OCI-LY3 (cell line): ENCODE data around the gene PTAFR.

ENCODE experiments used
- H2AFZ ChIP-seq: fragments of 200-600, 300-600 bp; shearing (Covaris generic); 2 replicates; pipeline ENCODE4 v1.6.0; 2014; ENCODE audit warnings: antibody characterized with exemption, low read depth, low read length
- H3K27ac ChIP-seq: fragments of 200-600, 300-600 bp; sonication (generic); 2 replicates; pipeline ENCODE4 v1.5.1; 2014; ENCODE audit warnings: mild to moderate bottlenecking, low read length, moderate library complexity, mixed read lengths
- H3K27me3 ChIP-seq: fragments of 200-600, 300-600 bp; sonication (generic); 2 replicates; pipeline ENCODE4 v1.6.1; 2014; ENCODE audit warnings: low read depth, low read length, mixed read lengths
- H3K36me3 ChIP-seq: fragments of 200-600, 300-600 bp; sonication (generic); replicated peaks from 2 replicates; pipeline ENCODE3; 2014; ENCODE audit warnings: low read depth, low read length, mixed read lengths
- H3K4me1 ChIP-seq: fragments of 300-600, 200-600 bp; sonication (generic); 2 replicates; pipeline ENCODE4 v1.6.1; 2014; ENCODE audit warnings: low read length, mixed read lengths
- H3K4me2 ChIP-seq: fragments of 200-600, 300-600 bp; sonication (generic); 2 replicates; pipeline ENCODE4 v1.6.1; 2014; ENCODE audit warnings: low read length, mixed read lengths
- H3K4me3 ChIP-seq: fragments of 300-600, 200-600 bp; sonication (generic); 2 replicates; pipeline ENCODE4 v1.5.1; 2014; ENCODE audit warnings: antibody characterized with exemption, mild to moderate bottlenecking, low read length, moderate library complexity
- H3K79me2 ChIP-seq: fragments of 300-600, 200-600 bp; shearing (Covaris generic); 2 replicates; pipeline ENCODE4 v1.6.1; 2014; ENCODE audit warnings: mild to moderate bottlenecking, low read length, mixed read lengths
- H3K9ac ChIP-seq: fragments of 300-600, 200-600 bp; shearing (Covaris generic); 2 replicates; pipeline ENCODE4 v1.6.0; 2014; ENCODE audit warnings: mild to moderate bottlenecking, low read length, moderate library complexity
- H3K9me3 ChIP-seq: fragments of 200-600, 300-600 bp; shearing (Covaris generic); 2 replicates; pipeline ENCODE4 v1.6.1; 2014; ENCODE audit warnings: low read length, mixed read lengths; ENCODE audit not compliant: insufficient read depth
- H4K20me1 ChIP-seq: fragments of 200-600, 300-600 bp; sonication (generic); 2 replicates; pipeline ENCODE4 v1.6.1; 2016; ENCODE audit warnings: low read length, mixed read lengths; ENCODE audit not compliant: insufficient read depth
- EZH2phosphoT487 ChIP-seq: fragments of 200-600 bp; shearing (Covaris generic); IDR thresholded peaks from 2 replicates; pipeline ENCODE4 v1.6.1; 2018; ENCODE audit warnings: antibody characterized with exemption, mixed run types, low read depth
- TF ChIP-seq, protein P1 (sequence below): fragments of 200-600, 300-600 bp; sonication (generic); IDR thresholded peaks from 2 replicates; pipeline ENCODE4 v1.5.1; 2014; ENCODE audit warnings: antibody characterized with exemption, low read length, low read depth

PTAFR gene

DNA sequence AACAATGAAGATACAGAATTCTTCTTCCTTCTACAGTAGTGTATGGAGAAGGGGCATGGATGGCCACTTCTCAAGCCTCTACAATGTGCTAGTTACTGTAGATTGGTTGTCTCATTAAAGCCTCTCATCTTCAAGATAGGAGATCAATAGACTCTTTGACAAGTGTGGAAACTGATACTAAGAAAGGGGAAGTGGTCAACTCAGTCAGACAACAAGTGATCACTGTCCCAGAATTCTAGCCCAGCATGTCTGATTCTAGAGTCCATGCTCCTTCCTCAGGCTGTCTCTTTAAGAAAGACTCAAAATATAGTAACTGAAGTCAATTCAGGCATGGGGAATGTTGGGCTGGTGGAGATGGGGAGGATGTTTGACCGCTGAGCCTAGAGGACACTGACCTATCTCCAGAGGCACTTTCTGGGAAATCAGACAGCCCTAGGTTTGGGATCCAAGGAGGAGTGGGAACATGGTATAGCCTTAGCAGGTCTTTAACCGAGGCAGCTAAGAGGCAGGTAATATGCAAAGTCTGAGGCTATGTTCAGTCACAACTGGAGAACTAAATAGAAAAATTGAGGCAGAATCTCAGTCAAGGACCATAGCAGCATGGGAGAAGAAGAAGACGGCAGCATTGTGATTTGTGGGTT lies 48.8 kb downstream of the PTAFR start:
- peaks cover 7% of the 10 kb centered on the region; the same call in 1 of the 2 replicates for H3K27me3 ChIP-seq
- H4K20me1 ChIP-seq, result no peaks in the 10 kb centered on the region
- no peak overlapping the region for H3K9ac ChIP-seq
- H3K4me1 ChIP-seq, result peaks cover 32% of the 10 kb centered on the region
- peak overlapping the region; percentile 74 for H3K4me2 ChIP-seq
- H3K4me3 ChIP-seq, result peak overlapping the region; percentile 38
- no peaks in the 10 kb centered on the region for H3K9me3 ChIP-seq
- no peaks in the 10 kb centered on the region for H3K36me3 ChIP-seq
- no peak overlapping the region for H2AFZ ChIP-seq
- H3K27ac ChIP-seq, result peak overlapping the region; percentile 30; the same call in 1 of the 2 replicates
- TF ChIP-seq, protein P1, sequence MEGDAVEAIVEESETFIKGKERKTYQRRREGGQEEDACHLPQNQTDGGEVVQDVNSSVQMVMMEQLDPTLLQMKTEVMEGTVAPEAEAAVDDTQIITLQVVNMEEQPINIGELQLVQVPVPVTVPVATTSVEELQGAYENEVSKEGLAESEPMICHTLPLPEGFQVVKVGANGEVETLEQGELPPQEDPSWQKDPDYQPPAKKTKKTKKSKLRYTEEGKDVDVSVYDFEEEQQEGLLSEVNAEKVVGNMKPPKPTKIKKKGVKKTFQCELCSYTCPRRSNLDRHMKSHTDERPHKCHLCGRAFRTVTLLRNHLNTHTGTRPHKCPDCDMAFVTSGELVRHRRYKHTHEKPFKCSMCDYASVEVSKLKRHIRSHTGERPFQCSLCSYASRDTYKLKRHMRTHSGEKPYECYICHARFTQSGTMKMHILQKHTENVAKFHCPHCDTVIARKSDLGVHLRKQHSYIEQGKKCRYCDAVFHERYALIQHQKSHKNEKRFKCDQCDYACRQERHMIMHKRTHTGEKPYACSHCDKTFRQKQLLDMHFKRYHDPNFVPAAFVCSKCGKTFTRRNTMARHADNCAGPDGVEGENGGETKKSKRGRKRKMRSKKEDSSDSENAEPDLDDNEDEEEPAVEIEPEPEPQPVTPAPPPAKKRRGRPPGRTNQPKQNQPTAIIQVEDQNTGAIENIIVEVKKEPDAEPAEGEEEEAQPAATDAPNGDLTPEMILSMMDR, result no peak
- TF ChIP-seq EZH2phosphoT487, result no peak
- no peaks in the 10 kb centered on the region for H3K79me2 ChIP-seq

DNA sequence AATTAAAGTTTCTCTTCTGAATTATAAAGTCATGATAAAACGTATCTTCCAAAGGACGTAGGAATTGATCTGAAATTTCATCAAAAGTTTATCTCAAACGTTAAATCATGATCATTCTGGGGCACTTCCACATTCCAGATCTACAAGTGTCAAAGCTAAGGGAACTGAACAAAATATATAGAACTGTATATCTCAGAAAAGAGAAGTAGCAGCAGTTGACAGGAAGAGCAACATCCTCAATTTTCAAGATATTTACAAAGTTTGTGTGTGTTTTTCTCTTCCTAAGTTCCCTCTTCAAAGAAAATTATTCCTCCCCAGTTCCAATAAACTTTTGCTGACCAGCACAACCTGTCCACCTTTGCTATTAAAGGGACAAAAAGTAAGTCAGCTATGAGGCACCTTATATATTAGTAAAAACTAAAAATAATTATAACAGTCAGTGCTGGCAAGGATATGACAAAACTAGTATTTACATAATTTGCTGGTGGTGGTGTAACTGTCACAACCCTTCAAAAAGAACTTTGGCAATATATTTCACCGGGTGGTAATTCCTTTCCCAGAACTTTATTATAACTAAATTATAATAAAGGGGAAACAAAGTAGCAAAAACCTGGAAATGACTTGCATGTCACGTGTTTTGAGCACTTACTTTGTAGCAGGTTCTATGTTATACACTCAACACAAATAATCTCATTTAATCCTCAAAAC lies 49.6 kb downstream of the PTAFR start:
- Histone ChIP-seq H3K36me3 (no peaks in the 10 kb centered on the region), H3K4me1 (peaks cover 32% of the 10 kb centered on the region), H3K27me3 (peaks cover 7% of the 10 kb centered on the region; the same call in 1 of the 2 replicates), H4K20me1 (no peaks in the 10 kb centered on the region), H3K79me2 (no peaks in the 10 kb centered on the region), H3K9ac (no peak overlapping the region), H2AFZ (no peak overlapping the region), H3K9me3 (no peaks in the 10 kb centered on the region), H3K27ac (0 out of 2 replicates have a peak overlapping the region, but pooled peaks have one; percentile 30), H3K4me2 (peak overlapping the region; percentile 74), H3K4me3 (no peak overlapping the region; the same call in 1 of the 2 replicates)
- TF ChIP-seq, protein P1, result no peak

DNA sequence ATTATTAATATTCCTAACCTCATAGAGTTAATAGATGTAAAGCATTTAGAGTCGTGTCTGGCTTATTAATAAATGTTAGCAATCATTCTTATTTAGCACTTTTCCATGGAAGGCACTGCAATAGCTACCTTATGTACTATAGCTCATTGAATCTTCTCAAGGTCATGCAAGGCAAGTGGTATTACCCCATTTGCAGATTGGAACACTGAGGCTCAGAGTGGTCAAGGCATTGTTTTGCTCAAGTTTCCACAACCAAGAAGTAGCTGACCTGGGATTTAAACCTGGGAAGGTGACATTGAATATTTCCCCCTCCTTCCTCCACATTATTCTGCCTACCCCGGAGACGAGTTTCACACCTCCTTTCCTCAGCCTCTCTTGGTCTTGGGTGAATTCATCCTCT lies 50.3 kb downstream of the PTAFR start:
- H3K4me1 ChIP-seq, result peaks cover 32% of the 10 kb centered on the region
- no peak overlapping the region for H3K9ac ChIP-seq
- no peak overlapping the region for H3K27ac ChIP-seq
- H2AFZ ChIP-seq, result no peak overlapping the region
- TF ChIP-seq, protein P1, result no peak
- no peak for TF ChIP-seq EZH2phosphoT487
- H3K9me3 ChIP-seq, result no peaks in the 10 kb centered on the region
- H3K27me3 ChIP-seq, result peaks cover 7% of the 10 kb centered on the region; the same call in 1 of the 2 replicates
- H3K4me3 ChIP-seq, result no peak overlapping the region
- no peaks in the 10 kb centered on the region for H4K20me1 ChIP-seq
- H3K79me2 ChIP-seq, result no peaks in the 10 kb centered on the region
- peak overlapping the region; percentile 74 for H3K4me2 ChIP-seq
- no peaks in the 10 kb centered on the region for H3K36me3 ChIP-seq

- Histone ChIP-seq H3K9me3 (no peaks in the 10 kb centered on the region), H3K27ac (no peak overlapping the region), H4K20me1 (no peaks in the 10 kb centered on the region), H2AFZ (no peak overlapping the region), H3K9ac (no peak overlapping the region), H3K36me3 (no peaks in the 10 kb centered on the region), H3K79me2 (no peaks in the 10 kb centered on the region), H3K4me2 (peak overlapping the region; percentile 59), H3K27me3 (no peaks in the 10 kb centered on the region), H3K4me3 (no peak overlapping the region), H3K4me1 (peaks cover 38% of the 10 kb centered on the region)
- TF ChIP-seq, protein P1, result no peak
- TF ChIP-seq EZH2phosphoT487, result no peak
These were observed 53.0 kb downstream of the PTAFR start for GRCh38 chr1:28123461-28123961.
